Peyer's patch (tissue), 4 donors: ENCODE data around the gene TTLL12. TPM values are rescaled to one million over a fixed set of nuclear protein-coding genes. Genes with fewer than 3 reads are reported as not detected.

ENCODE experiments used
- DNase-seq, 3 donors: peaks; one replicate each; pipeline ENCODE4 v3.0.0-alpha.2; 2017 to 2019
- H3K27ac ChIP-seq, 4 donors: fragments of 200-600 bp; sonication (generic); one replicate each; pipeline ENCODE4 v1.5.1; 2016 to 2019
- H3K27me3 ChIP-seq, 2 donors: fragments of 200-600 bp; sonication (generic); one replicate each; pipeline ENCODE4 v1.5.1; 2019
- H3K36me3 ChIP-seq, 3 donors: fragments of 200-600 bp; sonication (generic); one replicate each; pipeline ENCODE4 v1.5.1; 2016 to 2019
- H3K4me1 ChIP-seq, 4 donors: fragments of 200-600 bp; sonication (generic); one replicate each; pipeline ENCODE4 v1.5.1; 2016 to 2019
- H3K4me3 ChIP-seq, 4 donors: fragments of 200-600 bp; sonication (generic); 1 replicate in 3 of 4; 2 replicates in 1 of 4; pipeline ENCODE4 v1.5.1; 2016 to 2019; ENCODE audit warnings: mild to moderate bottlenecking in 1 of 4
- H3K9me3 ChIP-seq, 4 donors: fragments of 200-600 bp; sonication (generic); one replicate each; pipeline ENCODE4 v1.5.1; 2016 to 2019; ENCODE audit warnings: mild to moderate bottlenecking in 1 of 4
- CTCF ChIP-seq, 6 experiments: fragments of 450-650 bp in 4 of 6; fragments of 200-600 bp in 2 of 6; sonication (generic) in 1 of 6; IDR thresholded peaks; one replicate each; pipeline ENCODE4 v1.5.1; 2017 to 2019; ENCODE audit warnings: antibody characterized with exemption in 6 of 6, mild to moderate bottlenecking in 3 of 6, moderate library complexity in 1 of 6
- POLR2A ChIP-seq, 2 donors: fragments of 450-650 bp; IDR thresholded peaks; one replicate each; pipeline ENCODE4 v1.5.1; 2017; ENCODE audit warnings: antibody characterized with exemption in 2 of 2, mild to moderate bottlenecking in 2 of 2, moderate library complexity in 2 of 2
- total RNA-seq, 4 donors: library from RNA; depleted of rRNA; stranded (reverse); fragments of >200 nt; gene quantifications; one replicate each; pipeline ENCODE4 v1.1.0, GENCODE V29; 2016

Gene TTLL12
- total RNA-seq, 4 donors from 2014 or later, result 34.7 to 77.8 (median 58.2) TPM

- Histone ChIP-seq H3K36me3 (peaks cover 0 to 15% (median 0%) of the 10 kb centered on the region in 3 donors), H3K27me3 (no peaks in the 10 kb centered on the region), H3K4me1 (peaks cover 9 to 46% (median 14%) of the 10 kb centered on the region in 4 donors), H3K27ac (peak overlapping the region in 3 of 4 donors; percentile 50 to 71 (median 52)), H3K9me3 (no peaks in the 10 kb centered on the region), H3K4me3 (peak overlapping the region in 2 of 4 donors; percentile 19 to 27)
- peak; percentile 50 for TF ChIP-seq POLR2A (IDR thresholded peaks at IDR 0.05)
- no peak for TF ChIP-seq CTCF (IDR thresholded peaks at IDR 0.05)
- peak in 2 of 3 donors; percentile 84 to 85 for DNase-seq
Measured at GRCh38 chr22:43127166-43127908, 59.6 kb downstream of the TTLL12 start.

GRCh38 chr22:43126501-43127165, 60.3 kb downstream of the TTLL12 start:
- H3K36me3 ChIP-seq, result peaks cover 0 to 9% (median 0%) of the 10 kb centered on the region in 3 donors
- TF ChIP-seq POLR2A (IDR thresholded peaks at IDR 0.05) (no peak), CTCF (IDR thresholded peaks at IDR 0.05) (no peak)
- H3K27ac ChIP-seq, result peak overlapping the region in 3 of 4 donors; percentile 50 to 71 (median 52)
- H3K4me1 ChIP-seq, result peaks cover 9 to 46% (median 14%) of the 10 kb centered on the region in 4 donors
- H3K27me3 ChIP-seq, result no peaks in the 10 kb centered on the region
- DNase-seq, result peak in 2 of 3 donors; percentile 60 to 65
- no peak overlapping the region for H3K4me3 ChIP-seq
- no peaks in the 10 kb centered on the region for H3K9me3 ChIP-seq

GRCh38 chr22:43118953-43119458, 67.9 kb downstream of the TTLL12 start:
- H3K9me3 ChIP-seq, result no peaks in the 10 kb centered on the region
- H3K36me3 ChIP-seq, result no peaks in the 10 kb centered on the region
- peak overlapping the region in 1 of 4 donors; percentile 45 for H3K27ac ChIP-seq
- H3K27me3 ChIP-seq, result no peaks in the 10 kb centered on the region
- no peak for TF ChIP-seq POLR2A (IDR thresholded peaks at IDR 0.05)
- no peak for TF ChIP-seq CTCF (IDR thresholded peaks at IDR 0.05)
- peaks cover 0 to 27% (median 14%) of the 10 kb centered on the region in 4 donors for H3K4me1 ChIP-seq
- H3K4me3 ChIP-seq, result no peak overlapping the region
- DNase-seq, result peak in 2 of 3 donors; percentile 59 to 69

- H3K36me3 ChIP-seq, result no peaks in the 10 kb centered on the region
- H3K4me3 ChIP-seq, result no peak overlapping the region
- peak overlapping the region in 2 of 4 donors; percentile 29 to 45 for H3K27ac ChIP-seq
- no peaks in the 10 kb centered on the region for H3K9me3 ChIP-seq
- peak in 1 of 3 donors; percentile 63 for DNase-seq
- TF ChIP-seq CTCF (IDR thresholded peaks at IDR 0.05), result no peak
- TF ChIP-seq POLR2A (IDR thresholded peaks at IDR 0.05), result no peak
- no peaks in the 10 kb centered on the region for H3K27me3 ChIP-seq
- peaks cover 0 to 27% (median 14%) of the 10 kb centered on the region in 4 donors for H3K4me1 ChIP-seq
Measured at GRCh38 chr22:43118024-43118849, 68.7 kb downstream of the TTLL12 start.

- H3K27ac ChIP-seq, result no peak overlapping the region
- H3K36me3 ChIP-seq, result no peaks in the 10 kb centered on the region
- H3K9me3 ChIP-seq, result no peaks in the 10 kb centered on the region
- H3K4me3 ChIP-seq, result no peak overlapping the region
- no peak for DNase-seq
- TF ChIP-seq POLR2A (IDR thresholded peaks at IDR 0.05) (no peak), CTCF (IDR thresholded peaks at IDR 0.05) (no peak)
- peaks cover 0 to 21% (median 14%) of the 10 kb centered on the region in 4 donors for H3K4me1 ChIP-seq
- H3K27me3 ChIP-seq, result no peaks in the 10 kb centered on the region
Measured at GRCh38 chr22:43116932-43117331, 70.0 kb downstream of the TTLL12 start.
